GM12865 (cell line): ENCODE data around the gene ADD2.
"Not testable (repeated sequence)": the region's sequence is repeated elsewhere in the genome, so short reads cannot be mapped to it uniquely, and the experiment has no call there.

Experiments
- DNase-seq: peaks from one replicate; pipeline ENCODE4 v3.0.0; 2010; ENCODE audit warnings: low read depth
- H3K4me3 ChIP-seq: 2 replicates; pipeline ENCODE4 v1.5.1; 2011; ENCODE audit warnings: mild to moderate bottlenecking, low read depth, low read length, control low read depth
- CTCF ChIP-seq: IDR thresholded peaks from 2 replicates; pipeline ENCODE4 v1.5.1; 2011; ENCODE audit warnings: low read length, control low read depth, low read depth, inconsistent platforms; ENCODE audit not compliant: insufficient read depth; ENCODE audit errors: missing control alignments

The ADD2 gene

GRCh38 chr2:70633508-70633907 is 134.5 kb downstream of the ADD2 start:
- H3K4me3 ChIP-seq, result no peak overlapping the region
- no peak for TF ChIP-seq CTCF
- DNase-seq, result no peak

- H3K4me3 ChIP-seq, result no peak overlapping the region
- no peak for TF ChIP-seq CTCF
- no peak for DNase-seq
Measured at GRCh38 chr2:70632966-70633365, 135.0 kb downstream of the ADD2 start.

DNA sequence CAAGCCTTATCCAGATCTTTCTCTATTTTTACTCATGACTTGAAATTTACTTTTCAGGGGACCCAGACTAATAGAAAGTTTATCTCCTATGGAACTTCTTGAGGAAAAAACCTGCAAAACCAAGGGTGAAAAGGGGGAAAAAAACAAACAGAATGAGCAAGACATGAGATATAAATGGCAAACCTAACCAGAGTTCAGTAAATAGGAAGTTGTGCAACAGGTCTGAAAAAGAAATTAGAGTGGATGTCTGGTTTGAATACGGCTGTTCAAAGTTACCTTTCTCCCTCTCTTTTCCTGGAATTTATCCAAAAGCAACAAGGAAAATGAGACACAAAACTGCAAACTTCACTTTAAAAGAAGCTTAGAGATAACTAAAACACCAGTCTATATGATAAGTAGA is 135.6 kb downstream of the ADD2 start:
- no peak for TF ChIP-seq CTCF
- H3K4me3 ChIP-seq, result no peak overlapping the region
- no peak for DNase-seq

- no peak for TF ChIP-seq CTCF
- no peak overlapping the region for H3K4me3 ChIP-seq
- DNase-seq, result no peak
Measured at GRCh38 chr2:70630761-70631160, 137.2 kb downstream of the ADD2 start.

DNA sequence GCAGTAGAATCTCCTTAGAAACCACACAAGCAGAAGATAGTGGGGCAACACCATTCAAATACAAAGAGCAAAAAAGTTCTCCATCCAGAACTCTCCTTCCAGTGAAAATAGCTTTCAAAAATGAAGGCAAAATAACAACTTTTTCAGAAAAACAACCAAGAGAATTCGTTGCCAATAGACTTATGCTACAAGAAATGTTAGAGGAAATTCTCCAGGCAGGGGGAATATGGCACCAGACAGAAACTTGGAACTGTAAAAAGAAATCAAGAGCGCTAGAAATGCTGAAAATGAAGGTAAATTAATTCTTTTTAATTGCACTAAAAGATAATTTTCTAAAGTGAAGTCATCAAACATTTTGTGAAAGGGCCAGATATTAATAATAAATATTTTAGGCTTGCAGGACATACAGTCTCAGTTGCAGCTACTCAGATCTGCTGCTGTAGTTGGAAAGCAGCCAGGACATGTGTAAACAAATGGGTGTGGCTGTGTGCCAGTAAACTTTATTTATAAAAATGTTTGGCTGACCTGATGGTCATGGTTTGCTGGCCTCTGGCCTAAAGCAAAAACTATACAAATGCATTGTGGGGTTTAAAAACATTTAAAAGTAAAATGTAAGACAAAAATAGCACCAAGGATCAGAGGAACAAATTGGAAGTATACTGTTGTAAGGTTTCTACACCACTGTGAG is 140.6 kb downstream of the ADD2 start:
- no peak for TF ChIP-seq CTCF
- no peak overlapping the region for H3K4me3 ChIP-seq
- DNase-seq, result no peak

DNA sequence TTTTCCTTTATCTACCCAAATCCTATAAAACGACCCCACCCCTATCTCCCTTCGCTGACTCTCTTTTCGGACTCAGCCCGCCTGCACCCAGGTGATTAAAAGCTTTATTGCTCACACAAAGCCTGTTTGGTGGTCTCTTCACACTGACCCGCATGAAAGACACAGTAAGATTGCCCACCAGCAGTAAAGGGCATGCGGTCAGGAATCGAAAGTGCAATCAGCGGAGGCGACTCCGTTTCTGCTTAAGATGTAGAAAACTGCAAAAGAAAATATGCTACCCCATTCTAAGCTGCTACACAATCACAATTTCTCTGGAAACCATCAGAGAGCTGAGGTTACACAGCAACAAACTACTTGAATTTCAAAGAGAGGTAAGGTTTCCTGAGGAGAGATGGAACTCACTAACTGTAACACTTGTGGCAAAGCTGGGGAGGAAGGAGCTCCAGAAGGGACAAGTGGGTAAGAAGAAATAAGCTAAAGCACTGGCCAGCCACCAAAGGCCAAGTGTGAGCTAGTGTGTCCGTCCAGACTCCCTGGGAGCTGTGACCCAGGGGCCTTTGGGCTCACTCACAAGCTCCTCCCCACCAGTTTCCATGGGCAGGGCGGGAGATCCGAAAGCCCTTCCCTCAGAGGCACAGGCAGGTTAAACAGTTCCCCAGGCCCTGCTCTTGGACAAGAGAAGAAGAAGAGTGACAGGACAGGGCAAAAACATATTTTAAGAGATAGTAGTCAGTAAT is 141.6 kb downstream of the ADD2 start:
- TF ChIP-seq CTCF, result no peak
- H3K4me3 ChIP-seq, result no peak overlapping the region
- no peak for DNase-seq

DNA sequence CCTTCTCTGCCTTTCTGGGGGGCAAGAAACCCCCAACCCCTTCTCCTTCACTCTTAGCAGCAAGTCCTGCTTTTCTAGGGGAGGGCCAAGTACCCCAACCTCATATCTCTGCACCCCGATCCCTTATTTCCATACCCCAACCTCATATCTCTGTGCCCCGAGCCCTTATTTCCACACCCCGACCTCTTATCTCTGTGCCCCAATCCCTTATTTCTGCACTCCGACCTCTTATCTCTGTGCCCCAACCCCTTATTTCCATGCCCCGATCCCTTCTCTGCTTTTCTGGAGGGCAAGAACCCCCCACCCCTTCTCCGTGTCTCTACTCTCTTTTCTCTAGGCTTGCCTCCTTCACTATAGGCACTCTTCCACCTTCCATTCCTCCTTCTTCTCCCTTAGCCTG is 146.5 kb downstream of the ADD2 start:
- not testable (repeated sequence) for DNase-seq, H3K4me3 ChIP-seq
